ENCODE results near the gene CDC25B. TPM values are rescaled to one million over a fixed set of nuclear protein-coding genes. Genes with fewer than 3 reads are reported as not detected.
A peak's percentile ranks its signal among the peaks of the same experiment; 100 is the strongest.

CDC25B gene
- total RNA-seq, 1 donor from 2014 or later = 29.4 TPM

GRCh38 chr20:3797592-3798372, 1.7 kb downstream of the CDC25B start:
- Mint-ChIP-seq H3K4me1 (peaks cover 44% of the 10 kb centered on the region), H3K4me3 (peak overlapping the region; percentile 69), H3K9me3 (no peaks in the 10 kb centered on the region), H3K27me3 (ENCODE audit: low read depth) (no peaks in the 10 kb centered on the region), H3K27ac (peak overlapping the region; percentile 76), H3K36me3 (peaks cover 11% of the 10 kb centered on the region)
- no peak for TF ChIP-seq CTCF (IDR thresholded peaks at IDR 0.05; ENCODE audit: unreplicated experiment)
- DNase-seq (ENCODE audit: low spot score in 2 of 2, unreplicated experiment in 2 of 2) = no peak

GRCh38 chr20:3798373-3798768, 2.3 kb downstream of the CDC25B start:
- no peak for DNase-seq (ENCODE audit: low spot score in 2 of 2, unreplicated experiment in 2 of 2)
- H3K4me3 Mint-ChIP-seq = no peak overlapping the region
- no peaks in the 10 kb centered on the region for H3K27me3 Mint-ChIP-seq (ENCODE audit: low read depth)
- peak overlapping the region; percentile 66 for H3K27ac Mint-ChIP-seq
- H3K9me3 Mint-ChIP-seq = no peaks in the 10 kb centered on the region
- no peak for TF ChIP-seq CTCF (IDR thresholded peaks at IDR 0.05; ENCODE audit: unreplicated experiment)
- H3K4me1 Mint-ChIP-seq = peaks cover 44% of the 10 kb centered on the region
- peaks cover 14% of the 10 kb centered on the region for H3K36me3 Mint-ChIP-seq

- no peak for TF ChIP-seq CTCF (IDR thresholded peaks at IDR 0.05; ENCODE audit: unreplicated experiment)
- no peaks in the 10 kb centered on the region for H3K9me3 Mint-ChIP-seq
- no peak overlapping the region for H3K4me3 Mint-ChIP-seq
- peaks cover 44% of the 10 kb centered on the region for H3K4me1 Mint-ChIP-seq
- H3K27me3 Mint-ChIP-seq (ENCODE audit: low read depth) = no peaks in the 10 kb centered on the region
- peaks cover 20% of the 10 kb centered on the region for H3K36me3 Mint-ChIP-seq
- no peak overlapping the region for H3K27ac Mint-ChIP-seq
- no peak for DNase-seq (ENCODE audit: low spot score in 2 of 2, unreplicated experiment in 2 of 2)
Observed at GRCh38 chr20:3798908-3799248, 2.8 kb downstream of the CDC25B start.

GRCh38 chr20:3800256-3800877, 4.3 kb downstream of the CDC25B start:
- TF ChIP-seq CTCF (IDR thresholded peaks at IDR 0.05; ENCODE audit: unreplicated experiment) = no peak
- Mint-ChIP-seq H3K4me3 (no peak overlapping the region), H3K36me3 (peaks cover 20% of the 10 kb centered on the region), H3K27ac (peak overlapping the region; percentile 90), H3K9me3 (no peaks in the 10 kb centered on the region), H3K27me3 (ENCODE audit: low read depth) (no peaks in the 10 kb centered on the region), H3K4me1 (peaks cover 41% of the 10 kb centered on the region)
- no peak for DNase-seq (ENCODE audit: low spot score in 2 of 2, unreplicated experiment in 2 of 2)

- peaks cover 20% of the 10 kb centered on the region for H3K36me3 Mint-ChIP-seq
Observed at GRCh38 chr20:3800878-3801260, 4.8 kb downstream of the CDC25B start.

More at GRCh38 chr20:3800878-3801260, 4.8 kb downstream of the CDC25B start:
- H3K4me1 Mint-ChIP-seq = peaks cover 36% of the 10 kb centered on the region
- H3K9me3 Mint-ChIP-seq = no peaks in the 10 kb centered on the region
- no peaks in the 10 kb centered on the region for H3K27me3 Mint-ChIP-seq (ENCODE audit: low read depth)
- DNase-seq (ENCODE audit: low spot score in 2 of 2, unreplicated experiment in 2 of 2) = no peak
- no peak overlapping the region for H3K27ac Mint-ChIP-seq
- no peak overlapping the region for H3K4me3 Mint-ChIP-seq
- no peak for TF ChIP-seq CTCF (IDR thresholded peaks at IDR 0.05; ENCODE audit: unreplicated experiment)

Data from mesothelial cell of epicardium (in vitro differentiated cells).